ENCODE data around the gene VWA2.

VWA2 gene

GRCh38 chr10:114239994-114240345, 916 bp downstream of the VWA2 start:
- POLR2A ChIA-PET = no interaction called here
- no peak for DNase-seq (ENCODE audit: extremely low spot score)
- CTCF ChIA-PET = interaction anchor here (0.7 kb wide), 1 partner anchor 458 kb away, joined by 4 read pairs; no protein-coding TSS in a partner anchor
- no peak for TF ChIP-seq L3MBTL2 (conservative IDR thresholded peaks at IDR 0.05)
- no peak for TF ChIP-seq SUZ12 (IDR thresholded peaks at IDR 0.05)
- no peak for TF ChIP-seq FOXK2 (IDR thresholded peaks at IDR 0.05)
- no peak for TF ChIP-seq NFRKB (IDR thresholded peaks at IDR 0.05)
- no peak for TF ChIP-seq SP1 (IDR thresholded peaks at IDR 0.05)
- TF ChIP-seq TARDBP (IDR thresholded peaks at IDR 0.05) = no peak
- TF ChIP-seq HDGF (IDR thresholded peaks at IDR 0.05; ENCODE audit: borderline replicate concordance) = no peak
- TF ChIP-seq ZNF384 (IDR thresholded peaks at IDR 0.05) = no peak
- no peak for TF ChIP-seq ELF4 (IDR thresholded peaks at IDR 0.05)
- TF ChIP-seq FOXM1 (IDR thresholded peaks at IDR 0.05; ENCODE audit: borderline replicate concordance) = no peak
- TF ChIP-seq PKNOX1 (IDR thresholded peaks at IDR 0.05) = no peak
- no peak for TF ChIP-seq FOXA1 (IDR thresholded peaks at IDR 0.05)
- no peak for TF ChIP-seq BHLHE40 (IDR thresholded peaks at IDR 0.05; ENCODE audit: borderline replicate concordance)
- no peak for TF ChIP-seq ARNT (IDR thresholded peaks at IDR 0.05)
- no peak for TF ChIP-seq CTBP1 (IDR thresholded peaks at IDR 0.05; ENCODE audit: borderline replicate concordance)

DNA sequence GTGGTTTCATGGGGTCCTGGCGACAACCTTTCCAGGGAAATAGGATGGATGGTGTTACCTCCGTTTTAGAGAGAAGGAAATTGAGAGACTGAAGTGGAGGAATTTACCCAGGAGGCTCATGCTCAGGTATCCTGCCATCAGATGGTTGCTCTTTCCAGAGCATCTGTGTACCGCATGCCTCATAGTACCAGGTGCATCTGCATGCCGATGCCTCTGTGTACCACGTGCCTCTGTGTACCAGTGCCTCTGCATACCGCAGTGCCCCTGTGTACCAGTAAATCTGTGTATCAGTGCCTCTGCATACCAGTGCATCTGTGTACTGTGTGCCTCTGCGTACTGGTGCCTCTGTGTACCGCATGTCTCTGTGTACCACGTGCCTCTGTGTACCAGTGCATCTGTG, 3.2 kb downstream of the VWA2 start:
- DNase-seq (ENCODE audit: extremely low spot score) = no peak
- CTCF ChIA-PET = no interaction called here
- POLR2A ChIA-PET = no interaction called here
- TF ChIP-seq L3MBTL2 (conservative IDR thresholded peaks at IDR 0.05) (no peak), ZNF384 (IDR thresholded peaks at IDR 0.05) (no peak), ARNT (IDR thresholded peaks at IDR 0.05) (no peak)

DNA sequence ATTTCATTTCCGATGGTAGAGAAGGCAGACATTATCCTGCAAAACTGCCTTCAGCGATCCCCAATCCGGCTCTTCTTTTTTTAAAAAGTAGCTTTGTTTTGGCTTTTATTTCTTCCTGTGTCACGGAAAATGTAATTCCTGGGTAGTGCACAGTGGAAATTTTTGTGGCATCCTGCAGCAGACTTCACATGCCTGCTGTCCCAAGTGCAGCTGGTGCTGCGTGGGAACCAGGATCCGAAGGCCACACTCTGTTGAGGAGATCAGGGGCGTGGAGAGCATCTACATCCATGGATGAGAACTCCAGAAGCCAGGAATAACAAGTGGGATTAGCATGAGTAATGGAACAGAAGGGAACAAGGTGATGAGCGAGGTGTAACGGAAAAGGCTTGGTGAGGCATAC, 4.6 kb downstream of the VWA2 start:
- POLR2A ChIA-PET = no interaction called here
- TF ChIP-seq ELF4 (IDR thresholded peaks at IDR 0.05) (no peak), CTBP1 (IDR thresholded peaks at IDR 0.05; ENCODE audit: borderline replicate concordance) (no peak), SP1 (IDR thresholded peaks at IDR 0.05) (no peak), TARDBP (IDR thresholded peaks at IDR 0.05) (no peak), FOXA1 (IDR thresholded peaks at IDR 0.05) (no peak), FOXK2 (IDR thresholded peaks at IDR 0.05) (no peak), LEF1 (IDR thresholded peaks at IDR 0.05; ENCODE audit: borderline replicate concordance) (no peak), BHLHE40 (IDR thresholded peaks at IDR 0.05; ENCODE audit: borderline replicate concordance) (no peak), HDGF (IDR thresholded peaks at IDR 0.05; ENCODE audit: borderline replicate concordance) (no peak), SUZ12 (IDR thresholded peaks at IDR 0.05) (no peak), PKNOX1 (IDR thresholded peaks at IDR 0.05) (no peak), ARNT (IDR thresholded peaks at IDR 0.05) (no peak), FOXM1 (IDR thresholded peaks at IDR 0.05; ENCODE audit: borderline replicate concordance) (no peak), ZNF384 (IDR thresholded peaks at IDR 0.05) (no peak), L3MBTL2 (conservative IDR thresholded peaks at IDR 0.05) (no peak), NFRKB (IDR thresholded peaks at IDR 0.05) (no peak)
- CTCF ChIA-PET = no interaction called here
- no peak for DNase-seq (ENCODE audit: extremely low spot score)

DNA sequence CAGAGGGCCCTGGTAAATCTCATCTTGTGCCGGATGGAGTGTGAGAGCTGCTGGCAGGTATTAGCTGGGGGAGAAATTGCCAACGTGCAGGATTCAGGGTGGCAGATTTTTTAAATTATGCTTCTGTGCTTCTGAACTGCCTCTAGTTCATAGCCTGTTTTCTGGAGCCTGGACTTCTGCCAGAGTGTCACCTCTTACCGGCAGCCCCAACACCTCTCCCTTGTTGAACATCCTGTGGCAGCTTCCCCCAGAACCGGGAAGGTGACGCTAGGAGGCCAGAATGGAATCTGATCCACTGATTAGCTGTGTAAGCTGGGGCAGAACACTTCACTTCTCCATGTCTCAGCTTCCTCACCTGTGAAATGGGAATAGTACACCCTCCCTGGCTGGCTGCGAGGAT, 5.1 kb downstream of the VWA2 start:
- POLR2A ChIA-PET = no interaction called here

DNA sequence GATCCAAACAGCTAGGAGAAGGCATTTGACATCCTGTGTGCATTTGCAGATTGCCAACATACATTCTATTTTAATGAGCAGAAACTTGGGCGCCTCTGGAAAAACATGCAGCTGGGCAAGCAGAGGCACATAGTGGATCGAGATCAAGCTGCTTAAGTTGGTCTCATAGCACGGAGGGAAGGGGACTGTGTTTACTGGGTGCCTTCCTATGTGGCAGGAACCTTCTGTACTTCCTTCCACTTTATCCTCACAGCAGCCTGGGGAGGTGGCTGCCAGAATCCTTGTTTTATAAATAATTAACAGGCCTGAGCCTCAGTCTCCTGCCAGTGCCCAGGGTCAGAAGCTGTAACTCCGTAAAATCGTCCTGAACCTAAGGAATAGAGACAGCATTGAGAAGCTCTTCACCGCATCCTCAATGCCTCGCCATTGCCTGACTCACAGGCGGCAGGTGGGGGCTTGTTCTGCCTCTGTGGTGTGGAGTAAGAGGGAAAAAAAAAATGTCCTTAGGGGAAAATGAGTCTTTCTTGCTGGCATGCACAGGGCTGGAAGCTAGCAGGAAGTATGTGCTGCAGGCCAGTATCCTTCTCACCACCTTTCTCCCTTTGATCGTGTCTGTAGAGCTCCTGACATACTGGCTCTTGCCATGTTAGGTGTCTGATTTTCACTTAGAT, 6.2 kb downstream of the VWA2 start:
- TF ChIP-seq ZNF384 (IDR thresholded peaks at IDR 0.05) (no peak), FOXM1 (IDR thresholded peaks at IDR 0.05; ENCODE audit: borderline replicate concordance) (no peak), FOXK2 (IDR thresholded peaks at IDR 0.05) (no peak), CTBP1 (IDR thresholded peaks at IDR 0.05; ENCODE audit: borderline replicate concordance) (no peak), NFRKB (IDR thresholded peaks at IDR 0.05) (no peak), LEF1 (IDR thresholded peaks at IDR 0.05; ENCODE audit: borderline replicate concordance) (no peak), FOXA1 (IDR thresholded peaks at IDR 0.05) (no peak), TARDBP (IDR thresholded peaks at IDR 0.05) (no peak), ELF4 (IDR thresholded peaks at IDR 0.05) (no peak), PKNOX1 (IDR thresholded peaks at IDR 0.05) (no peak), L3MBTL2 (conservative IDR thresholded peaks at IDR 0.05) (no peak), HDGF (IDR thresholded peaks at IDR 0.05; ENCODE audit: borderline replicate concordance) (no peak), SUZ12 (IDR thresholded peaks at IDR 0.05) (no peak), SP1 (IDR thresholded peaks at IDR 0.05) (no peak), BHLHE40 (IDR thresholded peaks at IDR 0.05; ENCODE audit: borderline replicate concordance) (no peak), ARNT (IDR thresholded peaks at IDR 0.05) (no peak)
- CTCF ChIA-PET = no interaction called here
- POLR2A ChIA-PET = interaction anchor here (0.7 kb wide), 1 partner anchor 152 kb away, joined by 3 read pairs; no protein-coding TSS in a partner anchor
- DNase-seq (ENCODE audit: extremely low spot score) = no peak

More for the DNA sequence above, 5.1 kb downstream of the VWA2 start:
- no peak for DNase-seq (ENCODE audit: extremely low spot score)
- CTCF ChIA-PET = no interaction called here
- TF ChIP-seq BHLHE40 (IDR thresholded peaks at IDR 0.05; ENCODE audit: borderline replicate concordance) (no peak), ARNT (IDR thresholded peaks at IDR 0.05) (no peak), HDGF (IDR thresholded peaks at IDR 0.05; ENCODE audit: borderline replicate concordance) (no peak), L3MBTL2 (conservative IDR thresholded peaks at IDR 0.05) (no peak), ELF4 (IDR thresholded peaks at IDR 0.05) (no peak), TARDBP (IDR thresholded peaks at IDR 0.05) (no peak), PKNOX1 (IDR thresholded peaks at IDR 0.05) (no peak), CTBP1 (IDR thresholded peaks at IDR 0.05; ENCODE audit: borderline replicate concordance) (no peak), SP1 (IDR thresholded peaks at IDR 0.05) (no peak), NFRKB (IDR thresholded peaks at IDR 0.05) (no peak), ZNF384 (IDR thresholded peaks at IDR 0.05) (no peak), FOXM1 (IDR thresholded peaks at IDR 0.05; ENCODE audit: borderline replicate concordance) (no peak), FOXA1 (IDR thresholded peaks at IDR 0.05) (no peak), SUZ12 (IDR thresholded peaks at IDR 0.05) (no peak), FOXK2 (IDR thresholded peaks at IDR 0.05) (no peak)

Measured in HEK293T (cell line).